Mesenchymal stem cell (in vitro differentiated cells and primary cell): ENCODE measurements around the gene APEH.

ENCODE experiments used
- DNase-seq: peaks from one replicate; pipeline ENCODE4 v3.0.0-alpha.2; 2013
- H2AFZ ChIP-seq: one replicate; pipeline ENCODE4 v1.6.1; 2013; ENCODE audit warnings: low read depth, mild to moderate bottlenecking, control low read depth, inconsistent platforms, low read length, moderate library complexity
- H2AK5ac ChIP-seq: 2 replicates; pipeline ENCODE4 v1.6.1; 2013; ENCODE audit warnings: low read length, moderate library complexity, mild to moderate bottlenecking, inconsistent platforms; ENCODE audit not compliant: severe bottlenecking
- H2BK120ac ChIP-seq: one replicate; pipeline ENCODE4 v1.6.1; 2013; ENCODE audit warnings: low read depth, mild to moderate bottlenecking, inconsistent platforms, low read length, moderate library complexity
- H2BK12ac ChIP-seq, 2 experiments: one replicate each; pipeline ENCODE4 v1.6.1; 2013; ENCODE audit warnings: inconsistent platforms in 2 of 2, low read length in 2 of 2, mild to moderate bottlenecking in 2 of 2, moderate library complexity in 2 of 2, control low read depth in 1 of 2
- H2BK15ac ChIP-seq: one replicate; pipeline ENCODE4 v1.6.1; 2013; ENCODE audit warnings: mild to moderate bottlenecking, low read depth, inconsistent platforms; ENCODE audit not compliant: poor library complexity, severe bottlenecking
- H2BK5ac ChIP-seq: 2 replicates; pipeline ENCODE4 v1.6.1; 2013; ENCODE audit warnings: low read depth, mild to moderate bottlenecking, low read length, control low read depth, inconsistent platforms; ENCODE audit not compliant: poor library complexity, severe bottlenecking
- H3K14ac ChIP-seq, 2 experiments: one replicate each; pipeline ENCODE4 v1.6.1; 2013; ENCODE audit warnings: inconsistent platforms in 2 of 2, low read length in 2 of 2, control low read depth in 1 of 2, mild to moderate bottlenecking in 1 of 2, moderate library complexity in 1 of 2
- H3K18ac ChIP-seq, 2 experiments: one replicate each; pipeline ENCODE4 v1.6.1; 2013; ENCODE audit warnings: inconsistent platforms in 2 of 2, low read length in 2 of 2, control low read depth in 1 of 2, low read depth in 1 of 2, mild to moderate bottlenecking in 1 of 2
- H3K23ac ChIP-seq, 2 experiments: one replicate each; pipeline ENCODE4 v1.6.1; 2013; ENCODE audit warnings: inconsistent platforms in 2 of 2, low read length in 2 of 2, mild to moderate bottlenecking in 2 of 2, moderate library complexity in 2 of 2, control low read depth in 1 of 2
- H3K27ac ChIP-seq: 2 replicates; pipeline ENCODE4 v1.5.1; 2013; ENCODE audit warnings: mild to moderate bottlenecking, moderate library complexity, low read length, control low read depth, inconsistent platforms; ENCODE audit not compliant: poor library complexity, severe bottlenecking
- H3K27me3 ChIP-seq, 2 experiments: 2 replicates each; pipeline versions ENCODE4 v1.6.1 to v1.7.0; 2013; ENCODE audit warnings: low read length in 2 of 2, mild to moderate bottlenecking in 2 of 2, moderate library complexity in 2 of 2, control low read depth in 1 of 2, inconsistent platforms in 1 of 2; ENCODE audit not compliant: control insufficient read depth in 1 of 2, insufficient read depth in 1 of 2
- H3K36me3 ChIP-seq, 2 experiments: 2 replicates each; pipeline versions ENCODE4 v1.6.1 to v1.7.0; 2013; ENCODE audit warnings: low read length in 2 of 2, control low read depth in 1 of 2, inconsistent platforms in 1 of 2, low read depth in 1 of 2, mild to moderate bottlenecking in 1 of 2; ENCODE audit not compliant: insufficient read depth in 2 of 2, control insufficient read depth in 1 of 2
- H3K4ac ChIP-seq, 2 experiments: one replicate each; pipeline ENCODE4 v1.6.1; 2013; ENCODE audit warnings: inconsistent platforms in 2 of 2, low read length in 2 of 2, mild to moderate bottlenecking in 2 of 2, moderate library complexity in 2 of 2, control low read depth in 1 of 2, low read depth in 1 of 2
- H3K4me1 ChIP-seq: 2 replicates; pipeline ENCODE4 v1.6.1; 2013; ENCODE audit warnings: low read depth, low read length, control low read depth; ENCODE audit not compliant: control insufficient read depth, insufficient read depth
- H3K4me2 ChIP-seq: 2 replicates; pipeline ENCODE4 v1.6.1; 2013; ENCODE audit warnings: low read length, mild to moderate bottlenecking, inconsistent platforms; ENCODE audit not compliant: poor library complexity, severe bottlenecking
- H3K4me3 ChIP-seq, 2 experiments: 2 replicates each; pipeline versions ENCODE4 v1.5.1 to v1.7.0; 2013; ENCODE audit warnings: low read length in 2 of 2, mild to moderate bottlenecking in 2 of 2, control low read depth in 1 of 2, low read depth in 1 of 2; ENCODE audit not compliant: insufficient read depth in 1 of 2
- H3K79me1 ChIP-seq: replicated peaks from 2 replicates; pipeline ENCODE4 v1.6.1; 2013; ENCODE audit warnings: mild to moderate bottlenecking, control low read depth, low read length, inconsistent platforms; ENCODE audit not compliant: poor library complexity, severe bottlenecking
- H3K9ac ChIP-seq: 2 replicates; pipeline ENCODE4 v1.7.0; 2013; ENCODE audit warnings: mild to moderate bottlenecking, low read length, moderate library complexity
- H3K9me3 ChIP-seq: 2 replicates; pipeline ENCODE4 v1.7.0; 2013; ENCODE audit warnings: mild to moderate bottlenecking, low read length; ENCODE audit not compliant: control insufficient read depth
- H4K8ac ChIP-seq: one replicate; pipeline ENCODE4 v1.6.1; 2013; ENCODE audit warnings: inconsistent platforms, mild to moderate bottlenecking, low read length, moderate library complexity
- H4K91ac ChIP-seq: one replicate; pipeline ENCODE4 v1.6.1; 2013; ENCODE audit warnings: mild to moderate bottlenecking, low read length, inconsistent platforms
- WGBS: methylation state at CpG from one replicate; pipeline ENCODE4 v1.1.7; 2013; ENCODE audit warnings: mixed read lengths; 5-methylcytosine and 5-hydroxymethylcytosine counted together

The APEH gene

DNA sequence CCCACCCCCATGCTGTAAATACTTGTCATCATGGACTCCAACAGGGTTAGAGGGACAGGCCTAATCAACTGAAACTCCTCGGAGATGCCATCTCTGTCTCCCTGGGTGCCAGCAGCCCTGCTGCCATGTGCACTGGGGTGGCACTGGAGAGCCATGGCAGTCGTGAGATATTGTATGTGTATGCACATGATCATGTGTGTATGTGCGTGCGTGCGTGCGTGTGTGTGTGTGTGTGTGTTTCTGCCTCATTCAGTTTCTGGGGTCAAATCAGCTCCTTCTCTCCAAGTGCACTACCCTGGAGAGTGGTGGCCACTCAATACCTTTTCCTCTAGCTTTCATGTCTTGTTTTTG is 3.2 kb upstream of the APEH start:
- 100% methylated on average over 1 of the region's 6 CpGs for WGBS
- Histone ChIP-seq H4K91ac (no peak overlapping the region), H2AFZ (no peak overlapping the region), H2BK12ac (no peak overlapping the region), H3K4me3 (no peak overlapping the region), H2BK5ac (no peak overlapping the region), H3K9ac (no peak overlapping the region), H2BK120ac (no peak overlapping the region), H2AK5ac (no peak overlapping the region), H3K27me3 (peaks cover 0 to 33% of the 10 kb centered on the region in 2 experiments), H3K14ac (no peak overlapping the region), H3K36me3 (peaks cover 5 to 8% of the 10 kb centered on the region in 2 experiments), H3K79me1 (peaks cover 18% of the 10 kb centered on the region), H3K27ac (no peak overlapping the region), H3K4me1 (peaks cover 50% of the 10 kb centered on the region), H3K4me2 (no peak overlapping the region), H3K23ac (no peak overlapping the region), H2BK15ac (no peak overlapping the region), H3K4ac (no peak overlapping the region), H4K8ac (no peak overlapping the region), H3K18ac (no peak overlapping the region), H3K9me3 (no peaks in the 10 kb centered on the region)
- DNase-seq, result no peak

DNA sequence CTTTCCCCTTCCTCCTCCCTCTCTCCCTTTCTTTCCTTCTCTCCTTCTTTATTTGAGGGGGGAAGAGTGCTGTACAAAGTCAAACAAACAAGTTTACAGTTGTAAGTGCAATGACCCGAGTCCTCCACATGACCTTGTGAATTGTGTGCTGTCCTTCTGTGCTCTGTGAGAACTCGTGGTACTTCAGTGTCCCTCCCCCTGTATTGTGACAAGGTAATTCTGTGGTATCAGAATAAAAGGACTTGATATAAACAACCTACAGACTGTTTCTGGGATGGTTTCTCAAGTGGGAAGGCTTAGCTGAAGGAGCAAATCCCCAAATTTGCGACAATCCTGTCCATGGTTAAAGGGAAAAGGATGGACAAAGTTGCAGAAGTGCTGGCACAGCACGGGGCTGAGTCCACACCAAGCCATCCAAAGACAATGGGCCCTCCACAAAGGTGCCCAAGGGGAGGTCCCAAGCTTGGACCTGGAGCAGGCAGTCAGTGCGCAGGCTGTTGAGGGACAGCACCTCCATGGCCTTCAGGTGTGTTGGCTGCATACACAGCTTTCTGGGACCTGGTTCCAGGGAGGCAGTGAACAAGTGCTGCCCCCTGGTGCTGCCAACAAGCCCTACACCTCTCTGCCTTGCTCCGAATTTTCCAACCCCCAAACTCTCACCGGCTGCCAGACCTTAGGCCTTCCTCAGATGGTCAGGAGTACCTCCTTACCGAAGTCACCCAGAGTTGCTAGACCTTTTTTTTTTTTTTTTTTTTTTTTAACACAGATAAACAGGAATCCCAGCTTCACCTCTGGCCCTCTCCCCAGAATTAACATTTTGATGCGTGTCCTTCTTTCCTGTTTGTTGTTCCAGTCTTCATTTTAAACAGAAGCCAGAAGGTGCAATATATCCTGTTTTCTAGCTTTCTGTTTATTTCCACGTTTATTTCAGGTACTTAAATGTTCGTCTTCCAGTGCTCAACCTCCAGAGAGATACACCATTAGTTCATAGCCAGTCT is 2.6 kb upstream of the APEH start:
- Histone ChIP-seq H2AK5ac (no peak overlapping the region), H3K4me3 (no peak overlapping the region), H3K4me2 (no peak overlapping the region), H3K4me1 (peaks cover 50% of the 10 kb centered on the region), H2BK5ac (no peak overlapping the region), H4K91ac (no peak overlapping the region), H3K79me1 (peaks cover 25% of the 10 kb centered on the region), H3K18ac (no peak overlapping the region), H2BK15ac (no peak overlapping the region), H2AFZ (no peak overlapping the region), H2BK120ac (no peak overlapping the region), H3K4ac (no peak overlapping the region), H3K27ac (no peak overlapping the region), H3K23ac (no peak overlapping the region), H3K9me3 (no peaks in the 10 kb centered on the region), H2BK12ac (no peak overlapping the region), H3K9ac (no peak overlapping the region), H3K14ac (no peak overlapping the region), H3K36me3 (peaks cover 12 to 15% of the 10 kb centered on the region in 2 experiments), H3K27me3 (peaks cover 0 to 26% of the 10 kb centered on the region in 2 experiments), H4K8ac (no peak overlapping the region)
- peak; percentile 69 for DNase-seq
- 49% methylated on average over 11 of the region's 11 CpGs for WGBS

DNA sequence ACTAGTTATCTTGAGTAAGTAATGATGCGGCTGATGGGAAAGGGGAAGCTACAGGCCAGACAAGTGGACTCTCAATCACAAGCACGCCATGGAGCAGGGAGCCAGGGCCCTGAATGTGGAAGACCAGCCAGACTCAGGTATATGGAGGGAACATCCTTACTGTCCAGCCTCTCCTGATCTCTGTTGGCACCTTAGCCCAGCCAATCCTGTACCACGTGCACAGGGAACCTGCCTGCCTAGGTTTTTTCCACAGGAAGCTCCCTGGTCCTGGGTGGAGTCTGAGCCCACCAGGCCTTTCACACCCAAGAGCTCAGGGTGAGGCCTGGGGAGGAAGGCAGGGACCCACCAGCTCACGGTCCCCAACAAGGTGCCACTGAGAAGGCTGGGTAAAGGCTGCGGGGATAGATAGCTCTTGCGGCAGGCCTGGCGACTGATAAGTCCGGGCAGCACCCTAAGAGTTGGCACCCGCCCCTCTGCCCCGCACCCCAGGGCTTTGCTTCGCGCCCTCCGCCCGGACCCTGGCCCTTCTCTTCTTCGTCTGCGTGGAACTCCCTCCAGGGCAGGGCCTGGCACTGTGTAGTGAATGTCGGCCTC is 933 bp upstream of the APEH start:
- H2BK5ac ChIP-seq, result peak overlapping the region; percentile 25
- peak overlapping the region; percentile 10 to 85 for H3K4ac ChIP-seq
- H2AK5ac ChIP-seq, result peak overlapping the region; percentile 87
- H2AFZ ChIP-seq, result peak overlapping the region; percentile 54
- H2BK120ac ChIP-seq, result no peak overlapping the region
- H2BK15ac ChIP-seq, result peak overlapping the region; percentile 83
- H3K18ac ChIP-seq, result peak overlapping the region; percentile 11 to 86
- H3K14ac ChIP-seq, result peak overlapping the region in 1 of 2 experiments; percentile 12
- peaks cover 35% of the 10 kb centered on the region for H3K4me1 ChIP-seq
- H3K4me3 ChIP-seq, result peak overlapping the region; percentile 49 to 95
- H4K91ac ChIP-seq, result peak overlapping the region; percentile 74
- H3K4me2 ChIP-seq, result peak overlapping the region; percentile 56
- H3K36me3 ChIP-seq, result peaks cover 28 to 31% of the 10 kb centered on the region in 2 experiments
- DNase-seq, result peak; percentile 53
- peaks cover 39% of the 10 kb centered on the region for H3K79me1 ChIP-seq
- H2BK12ac ChIP-seq, result peak overlapping the region in 1 of 2 experiments; percentile 51
- peak overlapping the region; percentile 81 for H3K27ac ChIP-seq
- peak overlapping the region; percentile 42 for H4K8ac ChIP-seq
- WGBS, result 16% methylated on average over 17 of the region's 17 CpGs
- H3K23ac ChIP-seq, result no peak overlapping the region
- H3K9ac ChIP-seq, result peak overlapping the region; percentile 90
- no peaks in the 10 kb centered on the region for H3K9me3 ChIP-seq
- peaks cover 0 to 11% of the 10 kb centered on the region in 2 experiments for H3K27me3 ChIP-seq

DNA sequence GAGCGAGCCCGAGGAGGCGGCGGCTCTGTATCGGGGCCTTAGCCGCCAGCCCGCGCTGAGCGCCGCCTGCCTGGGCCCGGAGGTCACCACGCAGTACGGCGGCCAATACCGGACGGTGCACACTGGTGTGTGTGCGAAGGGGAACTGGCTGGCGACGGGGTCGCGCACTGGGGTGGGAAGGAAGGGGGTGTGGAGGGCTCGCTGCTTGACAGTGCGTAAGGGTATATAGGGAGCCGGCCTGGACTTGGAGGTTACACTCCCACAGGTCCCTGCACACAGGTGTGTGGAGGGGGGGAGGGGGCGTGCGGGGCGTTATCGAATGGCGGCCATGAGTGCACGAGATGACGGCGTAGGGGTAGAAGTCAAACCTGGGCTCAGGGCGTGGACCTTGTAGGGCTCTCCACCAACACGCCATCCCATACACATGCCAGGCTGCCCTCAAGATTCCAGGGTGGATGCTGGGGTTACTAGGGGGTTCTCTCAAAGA is 389 bp downstream of the APEH start:
- Histone ChIP-seq H2AFZ (peak overlapping the region; percentile 84), H3K9me3 (no peaks in the 10 kb centered on the region), H3K27ac (no peak overlapping the region), H3K18ac (peak overlapping the region; percentile 74 to 92), H4K8ac (peak overlapping the region; percentile 82), H3K9ac (peak overlapping the region; percentile 90), H3K4me3 (peak overlapping the region; percentile 93 to 95), H3K36me3 (peaks cover 41 to 44% of the 10 kb centered on the region in 2 experiments), H2BK15ac (peak overlapping the region; percentile 76), H3K23ac (no peak overlapping the region), H3K27me3 (no peaks in the 10 kb centered on the region), H2BK120ac (no peak overlapping the region), H2BK12ac (peak overlapping the region in 1 of 2 experiments; percentile 31), H3K4me2 (peak overlapping the region; percentile 61), H4K91ac (peak overlapping the region; percentile 84), H2AK5ac (no peak overlapping the region), H3K79me1 (peaks cover 50% of the 10 kb centered on the region), H2BK5ac (no peak overlapping the region), H3K4me1 (peaks cover 24% of the 10 kb centered on the region), H3K4ac (peak overlapping the region; percentile 68 to 83), H3K14ac (peak overlapping the region in 1 of 2 experiments; percentile 94)
- no peak for DNase-seq
- 3% methylated on average over 31 of the region's 34 CpGs for WGBS
